KMS-11 (cell line): ENCODE results near the gene COL8A1.

Experiments used
- H2AFZ ChIP-seq: fragments of 200-600 bp; sonication (generic); 2 replicates; pipeline ENCODE4 v1.6.1; 2016; ENCODE audit warnings: antibody characterized with exemption, mixed run types, low read depth
- H3K27ac ChIP-seq: fragments of 200-600 bp; sonication (generic); 2 replicates; pipeline ENCODE4 v1.6.1; 2016; ENCODE audit warnings: mild to moderate bottlenecking, mixed run types
- H3K27me3 ChIP-seq: fragments of 200-600 bp; sonication (generic); 2 replicates; pipeline ENCODE4 v1.6.1; 2017; ENCODE audit warnings: mild to moderate bottlenecking, low read depth, mixed run types, moderate library complexity; ENCODE audit not compliant: insufficient read depth
- H3K36me3 ChIP-seq: fragments of 200-600 bp; sonication (generic); 2 replicates; pipeline ENCODE4 v1.6.1; 2017; ENCODE audit warnings: mild to moderate bottlenecking, mixed run types; ENCODE audit not compliant: insufficient read depth
- H3K4me1 ChIP-seq: fragments of 200-600 bp; sonication (generic); 2 replicates; pipeline ENCODE4 v1.6.1; 2016; ENCODE audit warnings: mild to moderate bottlenecking, low read depth, mixed run types; ENCODE audit not compliant: poor library complexity, severe bottlenecking
- H3K4me2 ChIP-seq: fragments of 200-600 bp; sonication (generic); 2 replicates; pipeline ENCODE4 v1.7.0; 2016; ENCODE audit warnings: mild to moderate bottlenecking, mixed run types
- H3K4me3 ChIP-seq: fragments of 200-600 bp; sonication (generic); IDR thresholded peaks from 2 replicates; pipeline ENCODE4 v1.6.1; 2017; ENCODE audit warnings: low read depth, low read length, mixed read lengths; ENCODE audit not compliant: insufficient read depth
- H3K79me2 ChIP-seq: fragments of 200-600 bp; sonication (generic); 2 replicates; pipeline ENCODE4 v1.6.1; 2016; ENCODE audit warnings: low read depth, mixed run types; ENCODE audit not compliant: insufficient read depth
- H3K9ac ChIP-seq: fragments of 200-600 bp; sonication (generic); 2 replicates; pipeline ENCODE4 v1.6.1; 2016; ENCODE audit warnings: mild to moderate bottlenecking, mixed run types
- H4K20me1 ChIP-seq: fragments of 200-600 bp; sonication (generic); 2 replicates; pipeline ENCODE4 v1.6.1; 2016; ENCODE audit warnings: mild to moderate bottlenecking, mixed run types; ENCODE audit not compliant: insufficient read depth
- TF ChIP-seq, protein P1 (sequence below): fragments of 200-600 bp; sonication (generic); conservative IDR thresholded peaks from 2 replicates; pipeline ENCODE4 v1.6.1; 2017; ENCODE audit warnings: low read depth, mild to moderate bottlenecking, antibody characterized with exemption, low read length, moderate library complexity, mixed read lengths

The COL8A1 gene

GRCh38 chr3:99634881-99635280, 3.5 kb upstream of the COL8A1 start:
- TF ChIP-seq, protein P1, sequence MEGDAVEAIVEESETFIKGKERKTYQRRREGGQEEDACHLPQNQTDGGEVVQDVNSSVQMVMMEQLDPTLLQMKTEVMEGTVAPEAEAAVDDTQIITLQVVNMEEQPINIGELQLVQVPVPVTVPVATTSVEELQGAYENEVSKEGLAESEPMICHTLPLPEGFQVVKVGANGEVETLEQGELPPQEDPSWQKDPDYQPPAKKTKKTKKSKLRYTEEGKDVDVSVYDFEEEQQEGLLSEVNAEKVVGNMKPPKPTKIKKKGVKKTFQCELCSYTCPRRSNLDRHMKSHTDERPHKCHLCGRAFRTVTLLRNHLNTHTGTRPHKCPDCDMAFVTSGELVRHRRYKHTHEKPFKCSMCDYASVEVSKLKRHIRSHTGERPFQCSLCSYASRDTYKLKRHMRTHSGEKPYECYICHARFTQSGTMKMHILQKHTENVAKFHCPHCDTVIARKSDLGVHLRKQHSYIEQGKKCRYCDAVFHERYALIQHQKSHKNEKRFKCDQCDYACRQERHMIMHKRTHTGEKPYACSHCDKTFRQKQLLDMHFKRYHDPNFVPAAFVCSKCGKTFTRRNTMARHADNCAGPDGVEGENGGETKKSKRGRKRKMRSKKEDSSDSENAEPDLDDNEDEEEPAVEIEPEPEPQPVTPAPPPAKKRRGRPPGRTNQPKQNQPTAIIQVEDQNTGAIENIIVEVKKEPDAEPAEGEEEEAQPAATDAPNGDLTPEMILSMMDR: no peak
- no peak overlapping the region for H2AFZ ChIP-seq
- H3K27me3 ChIP-seq: no peaks in the 10 kb centered on the region
- H3K4me1 ChIP-seq: no peaks in the 10 kb centered on the region
- no peaks in the 10 kb centered on the region for H3K36me3 ChIP-seq
- H3K4me2 ChIP-seq: no peak overlapping the region
- no peaks in the 10 kb centered on the region for H3K79me2 ChIP-seq
- no peak overlapping the region for H3K4me3 ChIP-seq
- H3K9ac ChIP-seq: no peak overlapping the region
- H3K27ac ChIP-seq: no peak overlapping the region
- no peaks in the 10 kb centered on the region for H4K20me1 ChIP-seq

DNA sequence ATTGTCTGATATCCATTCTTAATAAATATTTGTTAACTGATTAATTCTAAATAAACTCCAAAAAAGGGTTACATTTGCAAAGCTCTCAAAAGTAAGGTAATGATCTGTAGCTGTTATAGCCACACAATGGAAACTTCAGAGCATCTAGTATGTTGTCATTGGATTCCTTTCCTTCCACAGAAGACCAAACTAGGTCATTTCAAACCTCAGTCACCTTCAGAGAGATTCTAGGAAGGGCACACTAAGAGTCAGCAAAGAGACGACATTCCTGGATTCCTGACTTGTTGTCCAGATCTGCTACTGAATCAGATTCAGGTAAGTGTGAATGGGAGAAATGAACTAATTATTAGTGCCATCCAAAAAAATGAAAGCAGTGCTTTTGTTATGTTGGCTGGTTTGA, 3.0 kb upstream of the COL8A1 start:
- H3K4me1 ChIP-seq: no peaks in the 10 kb centered on the region
- no peak overlapping the region for H3K4me2 ChIP-seq
- H4K20me1 ChIP-seq: no peaks in the 10 kb centered on the region
- no peaks in the 10 kb centered on the region for H3K27me3 ChIP-seq
- H3K27ac ChIP-seq: no peak overlapping the region
- no peak overlapping the region for H2AFZ ChIP-seq
- no peaks in the 10 kb centered on the region for H3K36me3 ChIP-seq
- no peak overlapping the region for H3K4me3 ChIP-seq
- no peaks in the 10 kb centered on the region for H3K79me2 ChIP-seq
- H3K9ac ChIP-seq: no peak overlapping the region
- TF ChIP-seq, protein P1: no peak

DNA sequence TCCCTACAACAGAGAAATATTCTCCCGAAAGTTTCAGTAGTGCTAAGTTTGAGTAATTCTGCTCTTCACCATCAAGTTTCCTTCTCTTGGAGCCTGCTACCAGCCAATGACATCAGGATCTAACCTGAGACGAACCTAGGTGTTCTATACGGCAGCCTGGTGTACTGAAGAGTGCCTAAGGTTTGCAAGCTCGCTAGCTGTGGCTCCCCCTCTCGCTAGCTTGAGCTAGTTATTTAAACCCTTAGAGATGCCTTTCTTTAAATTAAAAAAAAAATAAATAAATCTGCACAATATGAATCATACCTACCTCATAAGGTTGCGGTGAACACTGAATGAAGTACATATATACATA, 1.4 kb upstream of the COL8A1 start:
- H3K79me2 ChIP-seq: no peaks in the 10 kb centered on the region
- no peaks in the 10 kb centered on the region for H3K36me3 ChIP-seq
- H3K27me3 ChIP-seq: no peaks in the 10 kb centered on the region
- no peak overlapping the region for H2AFZ ChIP-seq
- H3K27ac ChIP-seq: no peak overlapping the region
- H3K4me1 ChIP-seq: peaks cover 3% of the 10 kb centered on the region
- H3K9ac ChIP-seq: no peak overlapping the region
- H3K4me2 ChIP-seq: no peak overlapping the region
- TF ChIP-seq, protein P1: no peak
- no peaks in the 10 kb centered on the region for H4K20me1 ChIP-seq
- H3K4me3 ChIP-seq: no peak overlapping the region

DNA sequence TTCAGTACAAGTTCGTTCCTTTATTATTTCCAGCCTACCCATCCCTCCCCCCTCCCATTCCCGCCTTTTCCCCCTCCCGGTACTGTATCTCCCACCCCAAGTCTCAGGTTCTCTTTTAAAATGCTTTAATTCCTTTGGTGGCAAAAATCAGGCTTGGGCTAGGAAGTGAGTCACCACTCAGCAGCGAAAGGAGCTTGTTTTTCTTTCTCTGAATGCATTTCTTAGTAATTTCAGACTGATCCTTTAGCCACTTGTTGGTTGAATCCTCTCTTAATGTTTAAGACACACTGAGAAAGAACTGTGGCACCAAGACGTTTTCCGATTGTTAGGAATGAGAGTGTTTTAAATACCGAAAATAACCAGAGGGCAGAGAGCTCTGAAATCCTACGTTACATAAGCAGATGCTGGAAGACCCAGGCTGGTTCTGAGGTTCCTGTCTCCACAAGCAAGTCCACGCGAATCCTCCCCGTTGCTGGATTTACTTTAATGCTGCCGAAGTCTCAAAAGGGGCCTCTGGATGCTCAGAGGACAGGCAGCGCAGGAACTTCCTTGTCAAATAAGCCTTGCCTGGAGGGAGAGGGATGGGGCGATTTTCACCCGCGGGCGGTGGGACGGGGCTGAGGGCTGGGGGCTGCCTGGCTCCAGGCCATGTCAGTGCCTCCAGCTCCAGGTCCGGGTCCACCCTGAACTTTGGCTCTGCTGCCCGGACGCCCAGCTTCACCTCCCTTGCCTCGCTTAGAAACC, 854 bp upstream of the COL8A1 start:
- Histone ChIP-seq H3K79me2 (no peaks in the 10 kb centered on the region), H3K27me3 (no peaks in the 10 kb centered on the region), H3K4me2 (no peak overlapping the region), H3K4me1 (peaks cover 5% of the 10 kb centered on the region), H3K9ac (no peak overlapping the region), H2AFZ (no peak overlapping the region), H3K27ac (no peak overlapping the region), H3K4me3 (no peak overlapping the region), H4K20me1 (no peaks in the 10 kb centered on the region), H3K36me3 (no peaks in the 10 kb centered on the region)
- TF ChIP-seq, protein P1: no peak
